GM18502 (cell line): ENCODE measurements around the gene BAZ2B.

Experiments used
- ATAC-seq: cut with Tn5 transposase; IDR thresholded peaks from one replicate; pipeline ENCODE4 v1.9.1; 2021; ENCODE audit warnings: mild to moderate bottlenecking; ENCODE audit not compliant: unreplicated experiment, poor library complexity

BAZ2B gene

DNA sequence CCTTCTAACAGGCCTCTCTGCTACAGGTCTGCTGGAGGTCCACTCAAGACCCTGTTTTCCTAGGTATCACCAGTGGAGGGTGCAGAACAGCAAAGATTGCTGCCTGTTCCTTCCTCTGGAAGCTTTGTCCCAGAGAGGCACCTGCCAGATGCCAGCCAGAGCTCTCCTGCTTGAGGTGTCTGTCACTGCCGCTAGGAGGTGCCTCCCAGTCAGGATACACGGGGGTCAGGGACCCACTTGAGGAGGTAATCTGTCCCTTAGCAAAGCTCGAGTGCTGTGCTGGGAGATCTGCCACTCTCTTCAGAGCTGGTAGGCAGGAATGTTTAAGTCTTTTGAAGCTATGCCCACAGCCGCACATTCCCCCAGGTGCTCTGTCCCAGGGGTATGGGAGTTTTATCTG lies 140.6 kb downstream of the BAZ2B start:
- no peak for ATAC-seq

DNA sequence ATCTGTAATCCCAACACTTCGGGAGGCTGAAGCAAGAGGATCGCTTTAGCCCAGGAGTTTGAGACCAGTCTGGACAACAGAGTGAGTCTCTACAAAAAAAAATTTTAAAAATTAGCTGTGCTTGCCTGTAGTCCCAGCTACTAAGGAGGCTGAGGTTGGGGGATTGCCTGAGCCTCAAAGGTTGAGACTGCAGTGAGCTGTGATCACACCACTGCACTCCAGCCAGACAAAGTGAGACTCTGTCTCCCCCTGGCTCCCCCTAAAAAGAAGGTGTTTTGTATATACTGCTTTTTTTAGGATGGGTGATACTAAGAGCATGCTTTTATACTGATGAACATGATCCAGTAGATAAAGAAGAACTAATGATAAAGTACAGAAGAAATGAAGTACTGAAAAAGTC lies 145.0 kb downstream of the BAZ2B start:
- ATAC-seq: no peak

- ATAC-seq: no peak
Observed at GRCh38 chr2:159468257-159468656, 148.1 kb downstream of the BAZ2B start.

- no peak for ATAC-seq
Observed at GRCh38 chr2:159462961-159463360, 153.4 kb downstream of the BAZ2B start.

GRCh38 chr2:159462201-159462785 lies 154.1 kb downstream of the BAZ2B start:
- no peak for ATAC-seq

DNA sequence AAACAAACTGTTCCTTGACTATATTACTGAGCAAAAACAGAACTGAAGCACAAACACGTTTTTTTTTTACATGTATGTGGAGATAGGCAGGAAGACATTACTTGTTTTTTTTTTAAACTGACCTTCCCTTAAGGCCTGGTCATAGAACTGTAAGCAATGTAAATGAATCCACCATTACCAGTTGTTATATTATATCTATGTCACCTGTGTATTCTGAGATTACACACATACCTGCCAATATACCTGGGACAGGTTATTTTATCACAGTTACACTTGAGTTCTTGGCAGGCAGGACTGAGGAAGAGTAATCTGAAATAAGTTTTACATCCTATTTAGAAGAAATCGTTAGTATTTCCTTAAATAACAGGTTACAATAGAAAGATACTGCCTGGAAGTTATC lies 155.3 kb downstream of the BAZ2B start:
- ATAC-seq: no peak

GRCh38 chr2:159460227-159460626 lies 156.1 kb downstream of the BAZ2B start:
- no peak for ATAC-seq

DNA sequence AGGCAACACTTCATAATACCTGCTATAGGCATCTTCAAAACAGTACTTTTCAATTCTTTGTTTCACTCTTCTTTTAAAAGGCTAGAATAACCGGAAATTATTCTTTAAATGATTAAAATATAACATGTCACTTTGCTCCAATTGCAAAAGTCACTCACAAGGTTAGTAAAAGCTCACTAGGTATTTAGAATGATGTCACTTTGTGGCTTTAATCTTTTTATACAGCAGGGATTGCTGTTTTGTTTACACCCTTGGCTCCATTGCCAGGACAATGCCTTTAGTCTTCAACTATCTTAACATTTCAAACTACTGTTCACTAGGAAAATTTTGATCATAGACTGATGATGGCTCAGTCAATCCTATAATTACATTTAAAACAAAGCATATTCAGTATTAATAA lies 157.1 kb downstream of the BAZ2B start:
- no peak for ATAC-seq

DNA sequence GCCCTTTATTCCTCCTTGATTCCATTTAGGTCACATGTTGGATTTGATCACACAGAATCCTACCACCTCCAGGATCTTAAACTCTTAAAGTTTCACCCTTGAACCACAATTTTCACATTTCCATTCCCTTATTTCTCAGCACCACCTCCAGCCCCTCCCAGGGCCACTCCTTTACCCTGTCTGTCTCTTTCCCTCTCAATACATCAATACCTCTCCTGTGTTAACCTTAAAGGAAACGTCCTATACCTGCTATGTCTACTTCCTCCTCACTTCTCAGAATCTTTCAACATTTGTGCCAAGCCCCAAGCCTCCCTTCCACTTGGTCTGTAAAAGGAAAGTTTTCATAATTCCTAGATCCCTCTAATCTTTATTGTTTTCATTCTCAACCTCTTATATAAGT lies 158.8 kb downstream of the BAZ2B start:
- no peak for ATAC-seq

DNA sequence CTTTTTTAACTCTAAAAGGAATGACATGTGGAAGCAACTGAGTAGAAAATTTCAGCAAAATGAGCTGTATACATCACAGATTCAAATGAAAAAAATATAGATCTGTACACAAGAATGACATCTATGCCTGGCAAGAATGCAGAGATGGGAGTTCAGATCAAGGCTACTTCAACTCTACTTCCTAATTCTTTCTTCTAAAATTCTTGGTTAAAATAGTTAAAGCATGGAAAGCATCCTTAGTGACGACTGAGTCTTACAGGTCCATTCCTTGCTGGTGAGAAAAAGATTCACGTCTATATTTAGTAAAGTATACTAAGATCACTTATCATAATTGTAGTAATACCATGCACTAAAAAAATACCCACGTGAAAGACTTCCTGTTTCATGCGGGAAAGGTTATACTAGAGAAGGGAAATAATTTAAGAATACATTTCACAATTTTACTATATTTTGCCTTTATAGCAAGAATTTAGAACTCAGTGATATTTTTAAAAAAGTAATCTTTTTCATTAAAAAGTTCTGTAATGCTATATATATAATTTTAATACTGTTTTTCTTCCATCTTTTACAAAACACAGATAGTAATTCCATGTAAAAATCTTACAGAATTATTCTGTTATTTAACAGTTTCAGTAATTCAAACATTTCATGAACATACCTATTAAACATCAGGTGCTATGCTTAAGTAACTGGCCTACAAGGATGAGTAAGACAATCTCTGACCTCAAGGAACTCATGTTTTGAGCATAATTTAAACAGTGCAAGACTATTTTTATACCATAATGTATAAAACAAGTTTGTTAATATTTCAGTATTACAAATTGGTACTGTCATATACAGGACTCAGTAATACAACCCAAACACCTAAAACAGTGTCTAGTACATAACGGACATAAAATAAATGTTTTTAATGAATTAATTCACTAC lies 159.6 kb downstream of the BAZ2B start:
- peak; percentile 66 for ATAC-seq

DNA sequence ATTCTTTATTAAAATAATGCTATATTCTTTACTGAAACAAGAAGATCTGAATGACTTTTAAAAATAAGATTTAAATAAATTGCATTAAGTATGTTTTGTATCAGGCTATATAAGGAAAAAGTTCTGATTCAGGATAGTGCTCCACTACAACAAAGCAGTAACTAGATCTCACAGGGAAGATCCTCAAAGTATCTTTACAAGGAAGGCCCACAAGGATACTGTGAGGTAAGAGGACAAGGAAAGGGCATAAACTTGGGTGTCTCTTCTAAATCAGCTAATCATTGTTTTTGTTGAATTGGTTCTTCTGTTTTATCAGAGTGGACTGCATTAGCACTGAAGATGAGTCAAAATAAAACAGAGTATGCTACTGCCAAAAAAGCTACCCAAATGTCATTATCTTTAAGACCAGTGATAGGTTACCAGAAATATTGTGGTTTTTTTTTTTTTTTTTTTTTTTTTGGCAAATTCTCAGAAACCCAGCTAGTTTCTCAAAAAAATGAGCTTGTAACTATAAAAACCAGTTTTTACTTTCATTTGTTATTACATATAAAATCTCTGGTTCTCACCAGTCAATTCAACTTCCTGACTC lies 160.9 kb downstream of the BAZ2B start:
- peak; percentile 40 for ATAC-seq

GRCh38 chr2:159454185-159454584 lies 162.2 kb downstream of the BAZ2B start:
- ATAC-seq: no peak

DNA sequence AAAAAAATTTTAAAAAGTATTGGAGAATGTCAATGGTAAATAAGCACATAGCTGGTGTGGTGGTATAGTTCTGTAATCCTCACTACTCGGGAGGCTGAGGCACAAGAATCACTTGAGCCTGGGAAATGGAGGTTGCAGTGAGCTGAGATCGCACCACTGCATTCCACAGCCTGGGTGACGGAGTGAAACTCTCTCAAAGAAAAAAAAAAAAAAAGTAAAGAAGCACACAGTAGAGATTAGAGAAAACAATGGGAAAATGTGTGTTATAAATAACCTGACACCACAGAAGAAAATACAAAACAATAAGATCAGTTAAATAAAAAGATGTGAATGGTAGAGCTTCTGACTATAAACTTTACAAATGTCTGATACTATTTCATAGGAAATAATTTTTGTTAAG lies 166.2 kb downstream of the BAZ2B start:
- no peak for ATAC-seq

- no peak for ATAC-seq
Observed at GRCh38 chr2:159449504-159450124, 166.7 kb downstream of the BAZ2B start.

- no peak for ATAC-seq
Observed at GRCh38 chr2:159446817-159447216, 169.5 kb downstream of the BAZ2B start.

DNA sequence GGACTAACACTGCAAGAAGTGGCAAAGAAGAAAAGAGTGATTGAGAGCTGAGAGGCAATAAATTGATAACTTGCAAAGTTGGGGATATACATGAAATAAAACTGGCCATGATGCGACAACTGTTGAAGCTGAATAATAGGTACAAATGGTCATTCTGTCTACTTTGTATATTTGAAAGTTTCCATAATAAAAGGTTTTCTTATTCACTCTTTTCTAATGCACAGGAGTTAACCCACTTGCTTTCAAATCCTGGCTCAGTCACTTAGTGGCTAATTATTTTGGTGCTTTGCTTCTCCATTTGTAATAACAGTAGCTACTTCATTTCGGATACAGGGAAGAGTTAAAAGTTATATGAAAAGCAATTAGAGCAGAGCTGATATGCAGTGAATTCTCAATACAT lies 170.1 kb downstream of the BAZ2B start:
- ATAC-seq: no peak

GRCh38 chr2:159445307-159445706 lies 171.0 kb downstream of the BAZ2B start:
- peak; percentile 63 for ATAC-seq

DNA sequence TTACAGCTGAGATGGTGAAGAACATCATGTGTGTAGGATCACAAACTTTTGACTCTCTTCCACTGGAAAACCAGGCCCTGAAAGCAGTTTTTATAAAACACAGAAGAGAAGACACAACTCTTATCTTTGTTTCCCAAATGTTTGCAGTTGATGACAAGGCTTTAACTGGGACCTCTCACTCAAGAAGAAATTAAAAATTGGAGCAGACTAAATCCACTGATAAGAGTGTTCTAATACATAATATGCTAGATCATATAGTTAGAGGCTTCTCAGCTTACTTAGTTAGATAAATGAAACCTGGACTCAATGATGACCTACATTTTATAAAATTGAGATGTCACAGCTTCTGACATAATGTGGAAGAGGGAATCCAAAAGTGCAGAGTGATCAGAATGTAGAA lies 171.6 kb downstream of the BAZ2B start:
- ATAC-seq: no peak

DNA sequence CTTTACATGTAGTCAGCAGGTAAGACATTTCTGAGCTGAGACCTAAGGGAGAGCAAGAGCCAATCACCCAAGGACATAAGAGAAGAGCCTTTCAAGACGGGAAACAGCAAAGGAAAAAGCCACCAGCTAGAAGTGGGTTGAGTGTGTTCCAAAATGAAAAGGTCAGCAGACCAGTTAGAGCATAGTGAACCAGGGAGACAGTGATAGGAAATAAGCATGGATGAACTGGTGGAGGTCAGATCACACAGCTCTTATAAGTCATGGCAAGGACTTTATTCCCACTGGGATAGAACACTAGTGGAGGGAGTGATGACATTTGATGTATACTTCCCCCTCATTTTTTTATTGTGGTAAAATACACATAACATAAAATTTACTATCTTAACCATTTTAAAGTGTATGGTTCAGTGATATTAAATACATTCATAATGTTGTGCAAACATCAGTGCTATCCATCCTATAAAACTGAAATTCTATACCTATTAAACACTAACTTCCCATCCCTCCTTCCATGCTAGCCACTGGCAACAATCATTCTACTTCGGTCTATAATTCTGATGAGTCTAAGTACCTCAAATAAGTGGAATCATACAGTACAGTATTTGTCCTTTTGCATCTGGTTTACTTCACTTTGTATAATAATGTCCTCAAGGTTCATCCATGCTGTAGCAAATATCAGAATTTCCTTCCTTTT lies 174.0 kb downstream of the BAZ2B start:
- ATAC-seq: no peak

- no peak for ATAC-seq
Observed at GRCh38 chr2:159441182-159441581, 175.2 kb downstream of the BAZ2B start.
